ENCODE measurements around the gene FPR1. TPM values are rescaled to one million over a fixed set of nuclear protein-coding genes. Genes with fewer than 3 reads are reported as not detected.

The FPR1 gene
- total and polyA plus RNA-seq, 2 of the 8 experiments (the other 6 are each of a cell fraction or from before 2014, with no cell fraction given) = 0.11 TPM; not detected in 1

DNA sequence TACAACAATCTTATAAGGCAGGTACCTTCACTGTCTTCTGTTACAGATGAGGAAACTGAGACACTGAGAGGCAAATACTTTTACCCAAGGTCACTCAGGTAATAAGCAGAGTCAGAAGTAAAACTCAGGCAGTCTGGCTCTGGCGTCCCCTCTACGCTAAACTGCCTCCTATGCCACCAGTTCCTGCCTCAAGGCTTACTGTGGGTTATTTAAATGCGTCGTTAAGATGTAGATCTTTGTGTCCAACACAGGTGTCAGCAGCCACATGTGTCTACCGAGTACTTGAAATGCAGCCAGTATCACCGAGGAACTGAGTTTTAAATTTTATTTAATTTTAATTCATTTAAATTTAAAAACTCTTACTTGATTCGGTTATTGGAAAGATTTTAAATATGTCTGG, 29.8 kb downstream of the FPR1 start:
- Histone ChIP-seq H3K56ac (replicated peaks; ENCODE audit: insufficient read length, low read depth, low read length) (no peak overlapping the region), H2BK20ac (ENCODE audit: low read length) (no peak overlapping the region), H4K5ac (ENCODE audit: insufficient read length, low read depth, low read length) (no peak overlapping the region), H2BK12ac (ENCODE audit: low read depth, low read length) (no peak overlapping the region), H3K14ac (ENCODE audit: insufficient read length) (no peak overlapping the region), H3K18ac (ENCODE audit: extremely low read depth, low read length) (no peak overlapping the region), H2BK120ac (replicated peaks; ENCODE audit: low read depth, low read length) (no peak overlapping the region), H3K36me3 (ENCODE audit: control insufficient read depth in 2 of 4, insufficient read depth in 4 of 4, low read length in 3 of 4) (no peaks in the 10 kb centered on the region), H3K4me2 (ENCODE audit: insufficient read depth in 1 of 2, low read depth in 2 of 2, low read length in 2 of 2) (no peak overlapping the region), H3K9ac (replicated peaks in 1 of 4; ENCODE audit: extremely low read depth in 1 of 4, low read depth in 3 of 4, low read length in 3 of 4) (no peak overlapping the region), H3K4me1 (replicated peaks in 1 of 4; ENCODE audit: control insufficient read depth in 3 of 4, insufficient read depth in 4 of 4, low read length in 3 of 4) (peaks cover 0 to 6% (median 2%) of the 10 kb centered on the region in 4 experiments; a peak in 3 of 7 replicates), H2BK15ac (ENCODE audit: low read length) (no peak overlapping the region), H4K20me1 (replicated peaks in 1 of 2; ENCODE audit: control insufficient read depth in 1 of 2, insufficient read depth in 2 of 2, low read length in 2 of 2) (no peaks in the 10 kb centered on the region), H3K79me2 (ENCODE audit: control insufficient read depth in 1 of 2, insufficient read depth in 2 of 2, low read length in 2 of 2) (no peaks in the 10 kb centered on the region), H3K4me3 (ENCODE audit: extremely low read depth in 1 of 4, insufficient read depth in 2 of 4, low read depth in 3 of 4, low read length in 4 of 4) (no peak overlapping the region), H3K27me3 (replicated peaks in 1 of 4; ENCODE audit: control insufficient read depth in 3 of 4, extremely low read depth in 1 of 4, insufficient read depth in 3 of 4, low read length in 3 of 4) (peaks cover 9 to 29% (median 18%) of the 10 kb centered on the region in 4 experiments), H3K4ac (replicated peaks; ENCODE audit: insufficient read length, low read depth, low read length) (no peak overlapping the region), H4K8ac (ENCODE audit: extremely low read depth, insufficient read depth, low read length) (no peak overlapping the region), H3K27ac (ENCODE audit: low read depth, low read length) (no peak overlapping the region), H4K91ac (replicated peaks; ENCODE audit: insufficient read length, low read length) (no peak overlapping the region), H2AK5ac (ENCODE audit: low read depth, low read length) (no peak overlapping the region), H3K79me1 (ENCODE audit: low read depth, low read length) (no peaks in the 10 kb centered on the region), H3K23me2 (ENCODE audit: low read depth, low read length) (peaks cover 9% of the 10 kb centered on the region; the same call in 1 of the 2 replicates), H3K9me3 (ENCODE audit: insufficient read depth in 2 of 2, low read depth in 1 of 2, low read length in 1 of 2) (no peaks in the 10 kb centered on the region), H3K23ac (ENCODE audit: insufficient read length) (no peak overlapping the region), H2BK5ac (ENCODE audit: low read depth, low read length) (no peak overlapping the region), H2AFZ (ENCODE audit: low read length) (no peak overlapping the region)
- CTCF ChIA-PET (ENCODE audit: partially characterized antibody) = no interaction called here
- DNase-seq (ENCODE audit: low read depth in 1 of 2, low spot score in 2 of 2) = no peak
- WGBS, 2 experiments (ENCODE audit: extremely low coverage in 1 of 2, insufficient coverage in 1 of 2, insufficient read length in 1 of 2, insufficient replicate concordance in 2 of 2, low coverage in 1 of 2, low lambda C conversion rate in 2 of 2, missing lambda C conversion rate in 1 of 2) = 82% methylated on average over 7 of the region's 7 CpGs; no CpG with 5 or more reads in 1 of the 2 experiments
- no peak for FAIRE-seq
- TF ChIP-seq, protein P1, sequence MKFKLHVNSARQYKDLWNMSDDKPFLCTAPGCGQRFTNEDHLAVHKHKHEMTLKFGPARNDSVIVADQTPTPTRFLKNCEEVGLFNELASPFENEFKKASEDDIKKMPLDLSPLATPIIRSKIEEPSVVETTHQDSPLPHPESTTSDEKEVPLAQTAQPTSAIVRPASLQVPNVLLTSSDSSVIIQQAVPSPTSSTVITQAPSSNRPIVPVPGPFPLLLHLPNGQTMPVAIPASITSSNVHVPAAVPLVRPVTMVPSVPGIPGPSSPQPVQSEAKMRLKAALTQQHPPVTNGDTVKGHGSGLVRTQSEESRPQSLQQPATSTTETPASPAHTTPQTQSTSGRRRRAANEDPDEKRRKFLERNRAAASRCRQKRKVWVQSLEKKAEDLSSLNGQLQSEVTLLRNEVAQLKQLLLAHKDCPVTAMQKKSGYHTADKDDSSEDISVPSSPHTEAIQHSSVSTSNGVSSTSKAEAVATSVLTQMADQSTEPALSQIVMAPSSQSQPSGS (IDR thresholded peaks at IDR 0.05; ENCODE audit: low read length) = no peak
- TF ChIP-seq ASH2L (IDR thresholded peaks at IDR 0.05; ENCODE audit: low read length) (no peak), RBBP5 (IDR thresholded peaks at IDR 0.05; ENCODE audit: borderline replicate concordance, low read depth, low read length) (no peak), RXRA (IDR thresholded peaks at IDR 0.05; ENCODE audit: insufficient read depth, low read depth, low read length) (no peak), CBX8 (IDR thresholded peaks at IDR 0.05; ENCODE audit: borderline replicate concordance, low read depth, low read length) (no peak), SUZ12 (IDR thresholded peaks at IDR 0.05; ENCODE audit: low read length) (no peak), BCL11A (IDR thresholded peaks at IDR 0.05; ENCODE audit: low read depth in 2 of 2, low read length in 2 of 2) (no peak), GABPA (IDR thresholded peaks at IDR 0.05; ENCODE audit: borderline replicate concordance, insufficient read depth, low read length) (no peak), YY1 (IDR thresholded peaks at IDR 0.05; ENCODE audit: low read depth, low read length) (no peak)
- POLR2A ChIA-PET (ENCODE audit: partially characterized antibody) = no interaction called here
